Endometrium (tissue), 2 donors: Measurements from ENCODE around the gene CDH18.

Experiments used
- FAIRE-seq: peaks from 2 replicates; lab custom pipeline; 2012; peaks lifted over from hg19 to GRCh38; lab: Jason Lieb, UNC
- donor health status: control.
- donor health status: control.

Gene CDH18, protein sequence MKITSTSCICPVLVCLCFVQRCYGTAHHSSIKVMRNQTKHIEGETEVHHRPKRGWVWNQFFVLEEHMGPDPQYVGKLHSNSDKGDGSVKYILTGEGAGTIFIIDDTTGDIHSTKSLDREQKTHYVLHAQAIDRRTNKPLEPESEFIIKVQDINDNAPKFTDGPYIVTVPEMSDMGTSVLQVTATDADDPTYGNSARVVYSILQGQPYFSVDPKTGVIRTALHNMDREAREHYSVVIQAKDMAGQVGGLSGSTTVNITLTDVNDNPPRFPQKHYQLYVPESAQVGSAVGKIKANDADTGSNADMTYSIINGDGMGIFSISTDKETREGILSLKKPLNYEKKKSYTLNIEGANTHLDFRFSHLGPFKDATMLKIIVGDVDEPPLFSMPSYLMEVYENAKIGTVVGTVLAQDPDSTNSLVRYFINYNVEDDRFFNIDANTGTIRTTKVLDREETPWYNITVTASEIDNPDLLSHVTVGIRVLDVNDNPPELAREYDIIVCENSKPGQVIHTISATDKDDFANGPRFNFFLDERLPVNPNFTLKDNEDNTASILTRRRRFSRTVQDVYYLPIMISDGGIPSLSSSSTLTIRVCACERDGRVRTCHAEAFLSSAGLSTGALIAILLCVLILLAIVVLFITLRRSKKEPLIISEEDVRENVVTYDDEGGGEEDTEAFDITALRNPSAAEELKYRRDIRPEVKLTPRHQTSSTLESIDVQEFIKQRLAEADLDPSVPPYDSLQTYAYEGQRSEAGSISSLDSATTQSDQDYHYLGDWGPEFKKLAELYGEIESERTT

DNA sequence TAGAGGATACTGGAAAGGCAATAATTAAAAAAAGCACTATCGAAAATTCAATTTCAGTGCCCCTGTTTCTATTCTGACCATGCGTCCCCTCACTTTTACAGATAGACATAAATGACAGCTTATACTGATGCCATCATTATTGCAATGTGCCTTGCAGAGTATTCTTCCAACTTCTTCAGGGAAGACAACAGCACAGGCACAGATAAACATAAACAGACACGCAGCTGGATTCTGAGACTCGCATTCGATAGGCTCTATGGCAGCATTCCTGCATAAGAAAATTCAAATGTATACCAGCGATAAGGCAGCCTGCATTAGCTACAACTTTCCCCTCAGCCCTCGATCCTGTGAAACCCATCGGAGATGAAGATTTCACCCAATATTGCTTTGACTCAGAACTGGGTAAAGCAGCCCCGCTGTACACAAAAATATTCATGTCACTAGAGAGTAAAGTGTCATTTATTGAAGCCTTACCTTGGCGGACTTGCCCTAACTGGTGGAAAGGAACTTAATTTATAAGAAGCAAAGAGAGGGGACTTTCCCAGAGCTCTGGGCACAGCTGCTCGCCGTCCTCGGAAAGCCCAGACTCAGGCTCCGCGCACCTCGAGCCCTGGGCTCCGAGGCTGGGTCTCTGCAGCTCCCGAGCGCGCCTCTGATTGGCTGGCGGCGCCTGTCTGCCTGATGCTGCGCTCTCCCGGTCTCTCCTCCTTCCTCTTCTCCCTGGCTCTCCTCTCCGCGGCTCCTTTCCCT is at the start of gene CDH18:
TSS of gene CDH18 (minus strand) at position 589 of the 750 bp plus-strand sequence. CDS start 149,214 bp downstream, outside the sequence.
- FAIRE-seq, result no peak

DNA sequence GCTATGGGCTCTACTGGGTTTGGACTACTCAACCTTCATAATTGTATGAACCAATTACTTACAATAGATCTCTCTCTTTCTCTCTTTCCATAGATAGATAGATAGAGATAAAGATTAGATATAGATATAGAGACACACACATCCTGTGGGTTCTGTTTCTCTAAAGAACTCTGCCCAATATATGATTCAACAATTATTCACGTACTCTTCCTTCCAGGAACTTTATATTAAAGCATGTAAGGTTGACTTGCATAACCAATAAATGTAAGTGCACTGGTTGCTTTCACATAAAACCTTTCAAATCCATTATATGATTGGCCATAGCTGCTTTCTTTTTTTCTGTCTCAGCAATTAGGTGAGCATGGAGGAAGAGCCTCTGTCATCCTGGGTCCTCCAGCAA is 46.7 kb upstream of the CDH18 start:
- no peak for FAIRE-seq

DNA sequence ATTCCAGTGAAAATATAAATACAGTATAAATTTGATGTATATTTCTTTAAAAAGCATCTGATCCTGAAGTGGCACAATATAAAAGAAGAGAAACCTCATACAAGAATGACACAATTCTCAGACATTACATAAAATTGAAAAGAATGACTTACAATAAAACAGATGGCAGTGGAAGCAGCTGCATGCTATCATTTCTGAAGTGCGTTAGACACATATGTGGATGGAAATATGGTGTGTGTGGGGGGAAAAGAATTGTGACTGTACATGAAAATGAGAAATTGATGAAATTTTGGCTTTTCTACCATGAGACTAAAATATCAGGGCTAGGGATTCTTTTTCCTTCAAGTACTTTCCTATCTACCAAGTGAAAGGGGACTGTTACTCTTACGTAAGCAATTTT is 45.9 kb upstream of the CDH18 start:
- no peak for FAIRE-seq

DNA sequence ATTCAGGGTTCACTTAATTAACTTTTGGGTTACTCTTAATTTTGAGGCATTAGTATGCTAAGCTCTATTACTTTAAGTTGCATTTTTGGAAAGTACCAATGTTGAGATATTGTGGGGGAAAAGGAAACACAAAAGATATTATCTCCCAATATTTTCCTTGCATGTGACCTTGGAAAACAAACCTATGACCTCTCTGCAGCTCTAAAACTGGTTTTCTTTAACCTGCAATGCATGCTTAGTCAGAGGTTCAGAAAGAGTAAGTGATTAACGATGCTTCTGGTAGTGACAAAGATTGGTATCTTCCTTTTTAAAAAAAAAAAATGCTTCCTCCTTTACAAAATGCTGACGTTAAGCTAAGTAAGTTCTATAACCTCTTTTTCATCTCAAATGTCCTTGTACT is 44.9 kb upstream of the CDH18 start:
- FAIRE-seq, result no peak

DNA sequence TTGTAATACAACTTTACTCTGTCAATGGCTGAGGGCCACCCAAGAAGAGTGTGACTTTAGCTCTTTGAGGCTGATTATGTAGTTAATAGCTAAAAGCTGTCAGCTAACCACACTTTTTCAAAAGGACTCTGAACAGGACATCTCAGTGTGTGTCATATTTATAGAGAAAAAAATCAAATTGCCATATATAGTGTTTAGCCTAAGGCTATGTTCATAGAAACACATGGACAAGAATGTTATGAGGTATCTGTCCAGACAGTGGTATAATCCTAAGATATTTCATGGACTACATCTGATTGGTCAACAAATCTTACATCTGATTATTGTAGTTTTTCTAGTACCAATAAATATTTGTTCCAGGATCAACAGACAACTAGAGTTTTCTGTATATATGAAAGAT is 42.1 kb upstream of the CDH18 start:
- FAIRE-seq, result no peak

DNA sequence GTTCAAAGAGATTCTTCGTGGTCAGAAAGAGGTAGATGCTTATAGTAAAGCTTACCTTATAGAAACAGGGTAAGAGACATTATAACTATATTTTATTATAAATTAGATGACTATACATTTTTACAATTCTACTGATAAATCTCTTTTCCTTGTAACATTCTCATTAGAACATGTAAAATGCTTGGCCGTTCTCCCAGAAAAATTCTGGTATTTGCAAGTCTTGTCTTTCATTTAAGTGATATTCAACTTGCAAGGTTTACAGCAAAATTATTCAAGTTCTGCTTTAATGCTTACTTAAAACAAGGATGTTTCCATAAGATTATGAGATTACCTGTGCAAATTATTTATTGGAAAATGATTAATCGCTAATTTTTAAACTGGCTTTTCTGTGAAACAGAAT is 41.3 kb upstream of the CDH18 start:
- FAIRE-seq, result no peak

DNA sequence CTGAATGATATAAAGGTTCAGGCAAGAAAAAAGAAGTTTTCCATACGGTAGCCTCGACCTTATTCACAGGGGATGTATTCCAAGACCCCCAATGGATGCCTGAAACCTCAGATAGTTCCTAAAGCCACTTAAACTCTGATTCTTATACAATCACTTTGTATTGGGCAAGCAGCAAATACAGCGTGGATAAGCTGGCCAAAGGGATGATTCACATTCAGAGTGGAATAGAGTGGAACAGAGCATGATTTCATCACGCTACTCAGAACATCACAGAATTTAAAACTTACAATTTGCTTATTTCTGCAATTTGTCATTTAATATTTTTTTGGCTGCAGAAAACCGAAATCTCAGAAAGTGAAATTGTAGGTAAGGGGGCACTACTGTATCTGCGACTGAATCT is 40.5 kb upstream of the CDH18 start:
- no peak for FAIRE-seq

DNA sequence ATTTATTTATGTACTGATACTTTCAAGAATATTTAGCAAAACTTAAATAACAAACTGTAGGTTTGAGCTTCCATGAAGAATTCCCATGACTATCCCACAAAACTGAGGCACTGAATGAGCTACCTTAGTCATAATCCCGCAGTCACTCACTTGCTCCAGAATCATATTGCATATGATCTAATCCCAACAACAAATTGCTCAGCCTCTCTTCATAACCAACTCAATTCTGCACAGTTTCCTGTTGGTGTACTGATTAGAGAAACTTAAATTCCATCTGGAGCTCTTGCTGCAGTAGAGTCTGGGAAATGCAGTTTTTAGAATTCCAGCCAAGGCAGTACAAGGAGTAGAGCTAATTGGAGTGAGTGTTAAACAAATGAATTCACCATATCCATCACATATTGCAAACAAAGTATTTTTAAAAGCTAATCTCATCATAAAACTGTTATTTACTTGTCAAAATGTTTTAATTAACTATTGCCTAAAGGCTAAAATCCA is 35.7 kb upstream of the CDH18 start:
- no peak for FAIRE-seq

DNA sequence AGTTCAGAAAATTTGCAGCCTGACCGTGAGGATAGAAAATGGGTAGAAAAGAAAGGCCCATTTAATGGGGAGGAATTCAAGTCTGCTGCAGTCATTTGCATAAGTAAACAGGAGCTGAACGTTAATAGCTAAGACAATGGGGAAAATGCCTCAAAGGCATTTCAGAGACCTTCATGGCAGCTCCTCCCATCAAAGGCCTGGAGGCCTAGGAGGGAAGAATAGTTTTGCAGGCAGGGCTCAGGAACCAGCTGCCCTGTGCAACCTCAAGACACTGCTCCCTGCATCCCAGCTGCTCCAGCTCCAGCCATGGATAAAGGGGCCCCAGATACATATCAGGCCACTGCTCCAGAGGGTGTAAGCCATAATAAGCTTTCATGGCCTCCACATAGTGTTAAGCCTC is 32.2 kb upstream of the CDH18 start:
- no peak for FAIRE-seq

DNA sequence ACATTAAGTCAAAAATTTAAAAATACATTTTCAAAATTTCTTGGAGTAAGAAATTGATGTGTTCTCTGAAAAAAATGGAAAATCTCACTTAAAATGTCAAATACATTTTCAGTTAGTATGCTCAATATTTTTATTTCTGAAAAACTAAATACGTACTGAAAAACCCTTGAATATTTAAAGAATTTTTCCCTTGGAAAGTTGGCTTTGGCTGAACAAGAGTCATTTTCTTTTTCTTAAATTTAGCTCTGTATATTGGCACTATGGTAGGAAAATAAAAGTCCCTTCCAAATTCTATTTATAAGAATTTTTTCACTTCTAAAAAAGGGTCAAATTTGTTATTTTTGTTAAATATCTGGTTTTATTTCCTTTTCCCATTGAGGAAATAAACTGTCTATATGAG is 29.0 kb upstream of the CDH18 start:
- FAIRE-seq, result no peak

DNA sequence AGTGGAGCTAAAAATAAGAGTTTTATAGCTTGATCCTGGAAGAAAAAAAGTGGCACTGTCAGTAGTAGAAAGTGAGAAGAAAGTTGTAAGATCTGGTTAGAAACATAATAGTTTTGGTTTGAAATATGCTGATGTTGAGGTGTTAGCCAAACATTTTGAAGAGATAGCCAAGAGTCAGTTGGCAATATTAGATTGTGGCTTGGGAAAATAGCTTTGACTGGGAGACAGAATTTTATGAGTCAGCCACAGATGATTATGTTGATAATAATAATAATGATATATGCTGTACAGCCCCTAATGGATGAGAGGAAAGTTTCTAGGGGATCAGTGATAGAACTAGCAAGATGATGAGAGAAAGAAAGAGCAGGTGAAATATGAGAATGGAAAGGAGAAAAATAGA is 12.4 kb upstream of the CDH18 start:
- FAIRE-seq, result no peak

DNA sequence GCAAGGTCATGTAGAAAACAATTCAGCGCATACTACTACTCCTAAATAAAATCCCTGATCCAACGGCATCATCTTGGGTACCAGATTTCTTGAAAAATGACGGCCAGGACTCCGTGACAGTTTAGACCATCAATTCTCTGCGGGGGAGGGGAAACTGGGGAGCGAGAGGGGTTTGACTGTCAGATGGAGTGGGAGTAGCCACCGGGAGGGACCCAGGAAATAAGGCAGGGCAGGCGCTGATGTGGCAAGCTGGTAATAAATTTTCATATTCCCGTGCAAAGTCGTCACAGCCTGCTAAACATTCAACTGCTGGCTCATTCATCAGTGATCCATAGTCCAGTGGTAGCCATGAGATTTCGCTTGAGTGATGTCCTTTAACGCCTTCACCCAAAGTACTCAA is 457 bp upstream of the CDH18 start:
- FAIRE-seq, result no peak

DNA sequence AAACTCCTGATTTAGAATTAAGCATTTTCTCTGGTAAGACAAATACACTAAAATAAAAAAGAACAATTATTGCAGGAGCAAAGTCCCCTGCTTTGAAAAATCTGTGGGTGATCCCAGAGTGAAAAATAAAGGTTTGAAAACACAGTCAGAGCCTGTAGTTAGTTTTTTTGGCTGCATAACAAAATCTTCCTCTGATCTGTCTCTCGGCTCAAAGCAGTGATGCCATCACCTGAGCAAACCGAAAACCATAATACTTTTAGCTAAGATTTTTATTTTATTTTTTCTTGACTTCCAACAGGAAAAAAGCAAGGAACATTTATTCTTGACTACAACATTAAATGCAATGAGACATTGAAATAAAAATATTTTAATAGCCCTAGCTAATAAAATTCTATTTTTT is 1.2 kb downstream of the CDH18 start:
- FAIRE-seq, result no peak

DNA sequence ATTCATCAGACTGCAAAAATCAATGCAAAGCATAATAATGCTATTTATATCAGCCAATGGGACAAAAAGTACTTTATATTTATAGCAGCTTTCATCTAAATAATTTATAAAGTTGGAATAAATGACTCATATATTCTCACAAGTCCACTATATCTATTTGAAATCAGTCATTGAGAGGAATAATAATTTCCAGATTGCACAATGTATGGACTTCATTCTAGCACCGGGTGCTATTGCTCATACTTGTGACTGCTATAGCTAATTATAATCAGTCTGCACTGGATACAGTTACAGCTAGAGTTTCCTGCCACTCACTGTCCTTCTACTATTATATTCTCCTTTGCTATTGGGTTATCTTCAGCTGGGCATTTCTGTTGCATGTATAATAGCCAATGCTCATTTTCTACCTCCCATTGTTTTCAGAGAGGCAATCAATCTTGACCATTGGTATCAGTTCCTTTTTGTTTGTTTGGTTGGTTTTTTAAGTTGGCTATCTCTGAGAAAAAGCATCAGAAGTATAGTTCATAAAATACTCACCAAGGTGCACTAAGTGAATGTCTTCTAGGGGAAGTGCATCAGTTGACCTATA is 1.9 kb downstream of the CDH18 start:
- FAIRE-seq, result no peak

DNA sequence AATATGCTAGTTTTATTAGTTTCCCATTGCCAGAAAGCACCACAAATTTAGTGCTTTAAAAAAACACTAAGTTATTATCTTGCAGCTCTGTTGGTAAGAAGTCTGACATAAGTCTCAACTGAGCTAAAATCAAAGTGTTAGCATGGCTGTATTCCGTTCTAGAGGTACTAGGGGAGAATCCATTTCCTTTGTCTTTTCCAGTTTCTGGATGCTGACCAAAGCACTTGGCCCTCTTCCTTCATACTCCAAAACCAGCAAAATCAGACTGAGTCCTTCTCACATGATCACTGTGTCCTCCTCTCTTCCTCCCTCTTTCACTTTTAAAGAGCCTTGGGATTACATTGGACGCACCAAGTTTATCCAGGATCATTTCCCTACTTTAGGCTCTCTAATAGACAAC is 9.5 kb downstream of the CDH18 start:
- FAIRE-seq, result no peak

DNA sequence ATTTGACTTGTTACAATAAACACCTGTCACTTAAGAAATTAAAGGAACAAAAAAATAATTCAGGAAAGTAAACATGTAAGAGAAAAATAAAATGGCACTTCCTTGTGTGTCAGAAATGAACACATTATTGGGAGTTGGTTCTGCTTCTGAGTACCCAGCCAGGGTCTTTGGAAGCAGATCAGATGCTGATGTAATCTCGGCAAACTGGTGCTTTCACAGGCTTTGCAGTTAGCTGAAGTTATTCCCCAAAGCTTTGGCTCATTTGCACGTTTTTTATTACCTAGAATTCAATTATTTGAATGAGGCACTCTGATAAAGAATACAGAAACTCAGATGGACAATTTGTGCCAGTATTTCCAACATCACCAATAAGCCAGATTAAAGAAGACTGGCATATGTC is 10.9 kb downstream of the CDH18 start:
- FAIRE-seq, result no peak

DNA sequence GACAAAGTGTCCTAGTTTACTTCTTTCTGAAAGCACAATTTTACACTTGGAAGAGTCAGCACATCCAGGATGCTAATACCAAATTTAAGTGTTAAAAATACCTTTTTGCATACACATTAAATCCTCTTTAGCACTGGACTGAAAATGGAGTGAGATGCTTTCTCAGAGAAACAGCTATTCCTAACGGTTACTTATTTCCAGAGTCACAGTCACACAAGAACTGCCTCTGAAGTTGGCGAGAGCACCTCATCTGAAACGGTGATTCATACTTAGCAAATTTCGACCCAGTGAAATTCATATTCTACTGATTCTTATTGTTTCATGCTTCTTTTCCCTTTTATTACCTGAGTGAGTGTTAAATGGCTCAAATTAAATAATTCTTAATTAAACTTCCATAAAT is 12.2 kb downstream of the CDH18 start:
- no peak for FAIRE-seq

DNA sequence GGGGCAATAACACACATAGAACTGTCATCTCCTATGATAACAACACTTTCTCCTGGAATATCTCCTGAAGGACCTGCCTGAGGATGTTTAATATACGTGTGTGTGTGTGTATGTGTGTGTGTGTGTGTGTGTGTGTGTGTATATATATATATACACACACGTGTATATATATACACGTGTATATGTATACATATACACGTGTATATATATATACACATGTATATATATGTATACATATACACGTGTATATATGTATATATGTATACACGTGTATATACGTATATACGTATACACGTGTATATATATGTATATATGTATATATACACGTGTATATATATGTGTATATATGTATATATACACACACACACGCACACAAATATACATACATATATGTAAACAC is 27.5 kb downstream of the CDH18 start:
- no peak for FAIRE-seq

DNA sequence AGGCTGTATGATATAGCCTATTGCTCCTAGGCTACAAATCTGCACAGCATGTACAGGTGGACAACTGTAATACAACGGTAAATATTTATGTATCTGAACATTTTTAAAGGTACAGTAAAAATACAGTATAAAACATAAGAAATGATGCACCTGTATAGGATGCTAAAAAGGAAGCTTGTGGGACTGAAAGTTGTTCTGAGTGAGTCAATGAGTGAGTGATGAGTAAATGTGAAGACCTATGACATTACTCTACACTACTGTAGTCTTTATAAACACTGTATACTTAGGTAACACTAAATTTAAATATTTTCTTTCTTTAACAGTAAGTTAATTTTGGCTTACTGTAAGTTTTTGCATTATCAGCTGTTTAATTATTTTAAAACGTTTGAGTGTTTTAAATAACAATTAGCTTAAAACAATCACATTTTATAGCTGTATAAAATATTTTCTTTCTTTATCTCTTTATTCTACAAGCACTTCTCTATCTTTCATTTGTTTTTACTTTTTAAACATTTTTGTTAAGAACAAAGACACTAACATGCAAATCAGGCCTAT is 28.1 kb downstream of the CDH18 start:
- FAIRE-seq, result no peak

DNA sequence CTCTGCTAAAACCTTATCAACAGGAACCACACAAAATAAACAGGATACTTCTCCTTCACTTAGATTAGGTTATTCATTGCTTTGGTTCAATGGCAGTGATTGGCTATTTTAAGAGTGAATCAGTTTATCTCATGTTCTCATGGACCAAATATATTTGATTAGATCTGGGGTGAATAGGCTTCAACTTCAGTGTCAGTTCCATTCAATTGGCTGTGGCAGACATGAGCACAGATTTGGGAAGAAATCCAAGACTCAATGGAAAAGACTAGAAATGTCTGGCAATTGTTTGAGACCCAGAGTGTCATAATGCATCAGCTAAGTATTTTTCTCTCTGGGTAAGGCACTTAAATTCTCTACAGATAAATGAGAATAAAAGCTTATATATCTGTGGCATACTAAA is 37.1 kb downstream of the CDH18 start:
- FAIRE-seq, result no peak

DNA sequence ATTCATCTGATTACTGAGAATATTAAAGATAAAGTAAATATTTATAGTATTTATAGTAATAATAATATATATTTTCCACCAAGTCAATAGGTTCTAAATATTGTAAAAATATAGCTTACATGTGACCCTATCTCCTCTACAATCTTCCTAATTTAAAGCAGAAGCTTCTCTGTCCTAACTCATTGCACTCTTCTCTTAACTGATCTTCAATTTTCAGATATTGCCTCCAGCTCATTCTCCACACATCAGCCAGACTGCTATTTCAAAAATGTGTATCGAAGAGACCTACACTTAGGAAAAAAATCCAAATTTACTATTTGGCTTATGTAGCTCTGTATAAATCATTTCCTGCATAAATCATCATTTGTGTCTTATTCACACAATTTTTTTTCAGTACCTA is 47.8 kb downstream of the CDH18 start:
- FAIRE-seq, result no peak

DNA sequence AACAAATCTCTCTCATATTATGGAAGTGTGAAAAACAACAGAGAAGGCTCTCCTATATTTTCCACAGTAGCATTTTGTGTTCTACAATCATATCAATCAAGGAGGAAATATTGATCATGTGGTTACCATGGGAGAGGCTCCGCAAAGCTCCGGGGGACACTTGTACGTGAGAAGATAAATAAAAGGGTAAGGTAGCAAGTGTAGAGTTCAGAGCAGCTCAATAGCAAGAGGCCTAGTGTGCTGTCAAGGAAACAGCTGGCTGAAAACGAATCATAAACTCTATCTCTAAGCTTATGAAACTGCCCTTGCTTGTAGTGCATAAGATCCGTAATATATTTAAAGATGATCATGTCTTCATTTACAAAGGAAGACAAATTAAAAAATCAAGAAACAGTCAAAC is 57.5 kb downstream of the CDH18 start:
- FAIRE-seq, result no peak
